PC-9 (cell line): ENCODE measurements around the gene OR6B1.

Experiments
- CTCF ChIP-seq: fragments of 200-600 bp; sonication (generic); conservative IDR thresholded peaks from 2 replicates; pipeline ENCODE4 v1.6.1; 2017; ENCODE audit warnings: mixed run types, antibody characterized with exemption, mild to moderate bottlenecking, moderate library complexity
- EZH2 ChIP-seq: fragments of 200-600 bp; sonication (generic); IDR thresholded peaks from 2 replicates; pipeline ENCODE4 v1.8.0; 2017; ENCODE audit warnings: antibody characterized with exemption, low read depth

DNA sequence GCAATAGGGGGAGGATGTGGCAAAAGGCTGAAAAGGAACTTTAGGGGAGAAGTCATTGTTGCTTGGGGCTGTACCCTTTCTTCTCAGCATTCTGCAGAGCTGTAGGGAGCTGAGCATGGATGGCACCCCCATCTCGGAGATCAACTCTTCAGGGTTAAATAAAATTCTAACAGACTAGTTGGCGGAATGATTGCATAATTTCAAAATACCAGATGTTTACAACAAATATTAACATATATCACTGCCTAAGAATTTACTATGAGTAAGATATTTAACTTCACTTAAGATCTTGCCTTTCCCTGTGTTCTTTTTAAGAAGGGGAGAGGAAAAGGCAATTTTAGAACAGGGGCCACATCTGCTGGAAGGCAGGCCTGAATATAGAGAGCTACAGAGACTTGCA lies 46.0 kb upstream of the OR6B1 start:
- no peak for TF ChIP-seq CTCF
- TF ChIP-seq EZH2: no peak
